H1 (cell line): ENCODE results near the gene SH3GL2. TPM values are rescaled to one million over a fixed set of nuclear protein-coding genes. Genes with fewer than 3 reads are reported as not detected.

Source experiments
- CTCF ChIA-PET: fragments of 300-600 bp; sonication (Branson Sonifier 250); formaldehyde crosslinking; loops from one replicate; lab custom pipeline; 2021; ENCODE audit not compliant: partially characterized antibody; lab: Charles Lee
- POLR2A ChIA-PET: fragments of 300-600 bp; sonication (Branson Sonifier 250); formaldehyde crosslinking; loops from one replicate; lab custom pipeline; 2021; ENCODE audit warnings: inconsistent platforms; ENCODE audit not compliant: partially characterized antibody; lab: Charles Lee
- DNase-seq, 2 experiments: peaks; one replicate each; pipeline versions ENCODE4 v3.0.0 to v3.0.0-alpha.2; 2010 to 2022; ENCODE audit warnings: low spot score in 2 of 2, low read depth in 1 of 2, mixed read lengths in 1 of 2
- FAIRE-seq: peaks from 2 replicates; lab custom pipeline; 2011; peaks lifted over from hg19 to GRCh38; lab: Jason Lieb, UNC
- H2AFZ ChIP-seq: 2 replicates; pipeline ENCODE4 v1.8.1; 2012; ENCODE audit warnings: low read length, inconsistent platforms
- H2AK5ac ChIP-seq: 2 replicates; pipeline ENCODE4 v1.6.1; 2013; ENCODE audit warnings: low read depth, low read length
- H2BK120ac ChIP-seq: replicated peaks from 2 replicates; pipeline ENCODE3; 2013; ENCODE audit warnings: low read depth, low read length, inconsistent platforms
- H2BK12ac ChIP-seq: 2 replicates; pipeline ENCODE4 v1.6.1; 2013; ENCODE audit warnings: low read depth, low read length
- H2BK15ac ChIP-seq: 2 replicates; pipeline ENCODE4 v1.6.1; 2013; ENCODE audit warnings: low read length
- H2BK20ac ChIP-seq: 2 replicates; pipeline ENCODE4 v1.6.1; 2013; ENCODE audit warnings: low read length
- H2BK5ac ChIP-seq: 2 replicates; pipeline ENCODE4 v1.6.1; 2013; ENCODE audit warnings: low read depth, low read length
- H3K14ac ChIP-seq: 2 replicates; pipeline ENCODE4 v1.6.1; 2013; ENCODE audit warnings: inconsistent platforms; ENCODE audit not compliant: insufficient read length
- H3K18ac ChIP-seq: 2 replicates; pipeline ENCODE4 v1.6.1; 2013; ENCODE audit warnings: low read length; ENCODE audit errors: extremely low read depth
- H3K23ac ChIP-seq: 2 replicates; pipeline ENCODE4 v1.6.1; 2013; ENCODE audit warnings: inconsistent platforms; ENCODE audit not compliant: insufficient read length
- H3K23me2 ChIP-seq: 2 replicates; pipeline ENCODE4 v1.6.1; 2013; ENCODE audit warnings: low read depth, low read length
- H3K27ac ChIP-seq: 2 replicates; pipeline ENCODE4 v1.6.1; 2011; ENCODE audit warnings: low read depth, low read length, inconsistent platforms
- H3K27me3 ChIP-seq, 4 experiments: replicated peaks in 1 of 4; 1 replicate in 1 of 4; 2 replicates in 3 of 4; pipeline versions ENCODE4 v1.6.1 to v1.8.1; 2011 to 2013; ENCODE audit warnings: low read length in 3 of 4, mild to moderate bottlenecking in 3 of 4, inconsistent platforms in 2 of 4, mixed read lengths in 2 of 4, moderate library complexity in 1 of 4; ENCODE audit not compliant: control insufficient read depth in 3 of 4, insufficient read depth in 3 of 4; ENCODE audit errors: extremely low read depth in 1 of 4
- H3K36me3 ChIP-seq, 4 experiments: 2 replicates each; pipeline versions ENCODE4 v1.6.1 to v1.8.1; 2011 to 2013; ENCODE audit warnings: mild to moderate bottlenecking in 4 of 4, low read length in 3 of 4, moderate library complexity in 2 of 4, control low read depth in 1 of 4, inconsistent platforms in 1 of 4; ENCODE audit not compliant: insufficient read depth in 4 of 4, control insufficient read depth in 2 of 4
- H3K4ac ChIP-seq: replicated peaks from 2 replicates; pipeline ENCODE3; 2013; ENCODE audit warnings: low read length, low read depth, mixed read lengths, inconsistent platforms; ENCODE audit not compliant: insufficient read length
- H3K4me1 ChIP-seq, 4 experiments: replicated peaks in 1 of 4; 1 replicate in 1 of 4; 2 replicates in 3 of 4; pipeline versions ENCODE4 v1.6.1 to v1.8.1; 2011 to 2013; ENCODE audit warnings: low read length in 3 of 4, inconsistent platforms in 2 of 4, mixed read lengths in 1 of 4; ENCODE audit not compliant: insufficient read depth in 4 of 4, control insufficient read depth in 3 of 4
- H3K4me2 ChIP-seq, 2 experiments: 2 replicates each; pipeline versions ENCODE4 v1.6.1 to v1.8.1; 2011 to 2013; ENCODE audit warnings: low read depth in 2 of 2, low read length in 2 of 2, control low read depth in 1 of 2, inconsistent platforms in 1 of 2, mild to moderate bottlenecking in 1 of 2; ENCODE audit not compliant: insufficient read depth in 1 of 2
- H3K4me3 ChIP-seq, 4 experiments: fragments of 200-600, 300-600 bp in 1 of 4; sonication (generic), shearing (Covaris generic), sonication (Bioruptor Twin) in 1 of 4; 2 replicates each; pipeline versions ENCODE4 v1.5.1 to v1.8.1; 2011 to 2016; ENCODE audit warnings: low read length in 4 of 4, low read depth in 3 of 4, control low read depth in 2 of 4, inconsistent platforms in 2 of 4, mild to moderate bottlenecking in 2 of 4, mixed read lengths in 1 of 4, moderate library complexity in 1 of 4; ENCODE audit not compliant: insufficient read depth in 2 of 4; ENCODE audit errors: extremely low read depth in 1 of 4
- H3K56ac ChIP-seq: replicated peaks from 2 replicates; pipeline ENCODE3; 2013; ENCODE audit warnings: low read depth, mild to moderate bottlenecking, mixed read lengths, low read length, inconsistent platforms; ENCODE audit not compliant: insufficient read length
- H3K79me1 ChIP-seq: 2 replicates; pipeline ENCODE4 v1.6.1; 2013; ENCODE audit warnings: low read depth, low read length, control low read depth
- H3K79me2 ChIP-seq, 2 experiments: 2 replicates each; pipeline versions ENCODE4 v1.6.1 to v1.8.1; 2012 to 2013; ENCODE audit warnings: low read length in 2 of 2, mild to moderate bottlenecking in 2 of 2, inconsistent platforms in 1 of 2; ENCODE audit not compliant: insufficient read depth in 2 of 2, control insufficient read depth in 1 of 2
- H3K9ac ChIP-seq, 4 experiments: replicated peaks in 1 of 4; 1 replicate in 1 of 4; 2 replicates in 3 of 4; pipeline versions ENCODE4 v1.6.1 to v1.8.1; 2011 to 2013; ENCODE audit warnings: low read depth in 3 of 4, low read length in 3 of 4, control low read depth in 2 of 4, mild to moderate bottlenecking in 2 of 4, moderate library complexity in 2 of 4, inconsistent platforms in 1 of 4; ENCODE audit errors: extremely low read depth in 1 of 4
- H3K9me3 ChIP-seq, 2 experiments: 2 replicates each; pipeline versions ENCODE4 v1.6.1 to v1.8.1; 2012 to 2013; ENCODE audit warnings: mild to moderate bottlenecking in 2 of 2, moderate library complexity in 2 of 2, control low read depth in 1 of 2, inconsistent platforms in 1 of 2, low read depth in 1 of 2, low read length in 1 of 2, mixed read lengths in 1 of 2; ENCODE audit not compliant: insufficient read depth in 2 of 2
- H4K20me1 ChIP-seq, 2 experiments: replicated peaks in 1 of 2; 2 replicates each; pipeline versions ENCODE3 to v1.8.1; 2011 to 2013; ENCODE audit warnings: inconsistent platforms in 2 of 2, low read length in 2 of 2, mild to moderate bottlenecking in 1 of 2; ENCODE audit not compliant: insufficient read depth in 2 of 2, control insufficient read depth in 1 of 2
- H4K5ac ChIP-seq: 2 replicates; pipeline ENCODE4 v1.6.1; 2013; ENCODE audit warnings: low read length, low read depth, mixed read lengths, inconsistent platforms; ENCODE audit not compliant: insufficient read length
- H4K8ac ChIP-seq: 2 replicates; pipeline ENCODE4 v1.8.0; 2013; ENCODE audit warnings: mild to moderate bottlenecking, moderate library complexity, low read length, inconsistent platforms; ENCODE audit not compliant: insufficient read depth; ENCODE audit errors: extremely low read depth
- H4K91ac ChIP-seq: replicated peaks from 2 replicates; pipeline ENCODE3; 2013; ENCODE audit warnings: low read length, mixed read lengths, inconsistent platforms; ENCODE audit not compliant: insufficient read length
- ATF2 ChIP-seq: IDR thresholded peaks from 2 replicates; pipeline ENCODE4 v1.6.1; 2012; ENCODE audit warnings: low read length, inconsistent platforms
- BCL11A ChIP-seq, 2 experiments: IDR thresholded peaks; one replicate each; pipeline ENCODE4 v1.6.1; 2011; ENCODE audit warnings: low read depth in 2 of 2, low read length in 2 of 2, mild to moderate bottlenecking in 2 of 2
- BRCA1 ChIP-seq: IDR thresholded peaks from 2 replicates; pipeline ENCODE4 v1.6.1; 2012; ENCODE audit warnings: low read depth, low read length, improper control_type of control experiment
- CTCF ChIP-seq, 3 experiments: IDR thresholded peaks; 1 replicate in 2 of 3; 2 replicates in 1 of 3; pipeline versions ENCODE4 v1.5.1 to v1.6.1; 2011; ENCODE audit warnings: low read length in 3 of 3, mild to moderate bottlenecking in 3 of 3, inconsistent platforms in 2 of 3, low read depth in 1 of 3, moderate library complexity in 1 of 3; ENCODE audit not compliant: insufficient read depth in 1 of 3; ENCODE audit errors: control extremely low read depth in 1 of 3
- GTF2F1 ChIP-seq: IDR thresholded peaks from 2 replicates; pipeline ENCODE4 v1.6.1; 2012; ENCODE audit warnings: low read depth, low read length, improper control_type of control experiment, borderline replicate concordance
- POLR2AphosphoS5 ChIP-seq: IDR thresholded peaks from 2 replicates; pipeline ENCODE4 v1.6.1; 2011; ENCODE audit warnings: low read depth, low read length
- RXRA ChIP-seq: IDR thresholded peaks from 2 replicates; pipeline ENCODE4 v1.6.1; 2011; ENCODE audit warnings: low read depth, mild to moderate bottlenecking, low read length, moderate library complexity; ENCODE audit not compliant: insufficient read depth
- SIX5 ChIP-seq: IDR thresholded peaks from 2 replicates; pipeline ENCODE4 v1.6.1; 2011; ENCODE audit warnings: mild to moderate bottlenecking, low read depth, low read length
- SP4 ChIP-seq: IDR thresholded peaks from 2 replicates; pipeline ENCODE4 v1.6.1; 2012; ENCODE audit warnings: low read length, inconsistent platforms
- TEAD4 ChIP-seq: IDR thresholded peaks from 2 replicates; pipeline ENCODE4 v1.6.1; 2012; ENCODE audit warnings: low read depth, low read length, inconsistent platforms, mixed read lengths
- ZNF274 ChIP-seq: IDR thresholded peaks from 2 replicates; pipeline ENCODE4 v1.7.0; 2012; ENCODE audit warnings: low read length, borderline replicate concordance; ENCODE audit errors: extremely low read depth
- WGBS, 2 experiments: shearing (Covaris generic) in 1 of 2; methylation state at CpG; one replicate each; pipeline versions ENCODE4 v1.1.6 to v1.1.7; 2013 to 2015; ENCODE audit warnings: low lambda C conversion rate in 2 of 2, mixed read lengths in 2 of 2, inconsistent platforms in 1 of 2, low coverage in 1 of 2, missing lambda C conversion rate in 1 of 2; ENCODE audit not compliant: insufficient replicate concordance in 2 of 2, insufficient coverage in 1 of 2, insufficient read length in 1 of 2; ENCODE audit errors: extremely low coverage in 1 of 2, missing lambda C conversion rate in 1 of 2; 5-methylcytosine and 5-hydroxymethylcytosine counted together
- polyA plus RNA-seq, 7 experiments: library from polyadenylated mRNA; depleted of rRNA in 3 of 7; stranded (reverse) in 5 of 7; unstranded in 2 of 7; fragments of >200 nt in 5 of 7; fragments of 200-250 nt in 2 of 7; gene quantifications; 1 replicate in 5 of 7; 2 replicates in 1 of 7; 4 replicates in 1 of 7; pipeline versions ENCODE4 v1.2.1 to v1.2.3, GENCODE V29; 2011 to 2013; ENCODE audit warnings: missing spikeins in 2 of 7, mixed read lengths in 2 of 7
- total RNA-seq: library from RNA; stranded (reverse); fragmentation: NEBNext Ultra II Directional; extraction: Animal tissue kit (Norgen Biotek cat#: 25700); gene quantifications from 2 replicates; pipeline ENCODE4 v1.2.1, GENCODE V29; 2021

SH3GL2 gene
- total and polyA plus RNA-seq, 2 of the 8 experiments (the other 6 are each of a cell fraction or from before 2014, with no cell fraction given) = 4.7 to 5.3 TPM

GRCh38 chr9:17665450-17665849 is 86.6 kb downstream of the SH3GL2 start:
- no peak overlapping the region for H4K8ac ChIP-seq
- CTCF ChIA-PET = no interaction called here
- H2BK120ac ChIP-seq = no peak overlapping the region
- no peak for DNase-seq
- H2AK5ac ChIP-seq = no peak overlapping the region
- H3K79me1 ChIP-seq = no peaks in the 10 kb centered on the region
- no peaks in the 10 kb centered on the region; the same call in 1 of the 2 replicates for H3K23me2 ChIP-seq
- no peak overlapping the region for H2BK15ac ChIP-seq
- no peak overlapping the region for H4K91ac ChIP-seq
- no peaks in the 10 kb centered on the region for H3K9me3 ChIP-seq
- 91% methylated on average over 3 of the region's 3 CpGs; no CpG with 5 or more reads in 1 of the 2 experiments for WGBS, 2 experiments
- H3K4me1 ChIP-seq = no peaks in the 10 kb centered on the region
- no peak overlapping the region for H3K4me2 ChIP-seq
- no peaks in the 10 kb centered on the region for H3K27me3 ChIP-seq
- H2AFZ ChIP-seq = no peak overlapping the region
- H3K18ac ChIP-seq = no peak overlapping the region
- H2BK20ac ChIP-seq = no peak overlapping the region
- no peak overlapping the region for H4K5ac ChIP-seq
- POLR2A ChIA-PET = no interaction called here
- H2BK5ac ChIP-seq = no peak overlapping the region
- no peak for FAIRE-seq
- H2BK12ac ChIP-seq = no peak overlapping the region
- H3K27ac ChIP-seq = no peak overlapping the region
- no peak overlapping the region for H3K4ac ChIP-seq
- H3K36me3 ChIP-seq = no peaks in the 10 kb centered on the region
- no peak overlapping the region for H3K9ac ChIP-seq
- H3K14ac ChIP-seq = no peak overlapping the region
- peaks cover 0 to 2% of the 10 kb centered on the region in 2 experiments for H4K20me1 ChIP-seq
- no peak overlapping the region for H3K4me3 ChIP-seq
- H3K56ac ChIP-seq = no peak overlapping the region
- no peak overlapping the region for H3K23ac ChIP-seq
- H3K79me2 ChIP-seq = no peaks in the 10 kb centered on the region
- TF ChIP-seq ZNF274 (no peak), BCL11A (IDR thresholded peaks at IDR 0.05; ENCODE audit: low read depth in 2 of 2, low read length in 2 of 2) (no peak), RXRA (no peak), BRCA1 (no peak), CTCF (IDR thresholded peaks at IDR 0.05; ENCODE audit: control extremely low read depth in 1 of 3, insufficient read depth in 1 of 3, low read depth in 1 of 3, low read length in 3 of 3) (no peak), POLR2AphosphoS5 (no peak), GTF2F1 (no peak), ATF2 (no peak), TEAD4 (no peak), SIX5 (no peak), SP4 (no peak)
